ENCODE data around the gene FAM98C. TPM values are rescaled to one million over a fixed set of nuclear protein-coding genes. Genes with fewer than 3 reads are reported as not detected.

FAM98C gene
- total and polyA plus RNA-seq, 4 donors = 10.5 to 52.3 (median 29.2) TPM

DNA sequence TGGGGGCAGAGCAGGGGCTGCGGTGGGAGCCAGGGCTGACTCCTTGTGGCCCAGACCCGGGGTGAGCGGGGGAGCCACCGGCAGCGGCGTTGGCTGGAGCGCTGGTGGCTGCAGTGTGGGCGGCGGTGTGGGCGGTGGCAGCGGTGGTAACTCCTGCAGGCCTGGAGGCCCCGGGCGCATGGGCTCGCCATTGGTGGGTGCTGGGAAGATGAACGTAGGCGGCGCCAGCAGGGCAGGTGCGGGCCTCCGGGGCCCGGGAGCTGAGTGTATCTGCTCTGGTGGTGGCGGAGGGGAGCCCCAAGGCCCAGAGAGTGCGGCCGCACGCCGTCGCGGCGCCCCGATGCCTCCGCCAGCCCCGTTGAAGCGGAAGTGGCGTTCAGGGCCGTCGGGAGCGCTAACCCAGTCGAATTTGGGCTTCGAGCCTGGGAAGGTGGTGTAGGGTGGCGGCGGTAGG lies 17.1 kb upstream of the FAM98C start:
- H3K4me3 ChIP-seq (ENCODE audit: low read depth, low read length) = no peak overlapping the region
- no peak overlapping the region for H3K27ac ChIP-seq (ENCODE audit: low read depth, low read length)
- no peaks in the 10 kb centered on the region for H3K9me3 ChIP-seq (ENCODE audit: control insufficient read depth, insufficient read depth, low read length)
- WGBS (ENCODE audit: insufficient coverage) = 49% methylated on average over 40 of the region's 40 CpGs
- H3K4me1 ChIP-seq (ENCODE audit: control insufficient read depth, insufficient read depth, low read length) = peaks cover 41% of the 10 kb centered on the region
- H3K36me3 ChIP-seq (ENCODE audit: control insufficient read depth, insufficient read depth, low read length) = peaks cover 60% of the 10 kb centered on the region
- peaks cover 25% of the 10 kb centered on the region for H3K27me3 ChIP-seq (ENCODE audit: control insufficient read depth, insufficient read depth, low read length)
- DNase-seq (ENCODE audit: low read depth in 4 of 6, low spot score in 6 of 6) = no peak

DNA sequence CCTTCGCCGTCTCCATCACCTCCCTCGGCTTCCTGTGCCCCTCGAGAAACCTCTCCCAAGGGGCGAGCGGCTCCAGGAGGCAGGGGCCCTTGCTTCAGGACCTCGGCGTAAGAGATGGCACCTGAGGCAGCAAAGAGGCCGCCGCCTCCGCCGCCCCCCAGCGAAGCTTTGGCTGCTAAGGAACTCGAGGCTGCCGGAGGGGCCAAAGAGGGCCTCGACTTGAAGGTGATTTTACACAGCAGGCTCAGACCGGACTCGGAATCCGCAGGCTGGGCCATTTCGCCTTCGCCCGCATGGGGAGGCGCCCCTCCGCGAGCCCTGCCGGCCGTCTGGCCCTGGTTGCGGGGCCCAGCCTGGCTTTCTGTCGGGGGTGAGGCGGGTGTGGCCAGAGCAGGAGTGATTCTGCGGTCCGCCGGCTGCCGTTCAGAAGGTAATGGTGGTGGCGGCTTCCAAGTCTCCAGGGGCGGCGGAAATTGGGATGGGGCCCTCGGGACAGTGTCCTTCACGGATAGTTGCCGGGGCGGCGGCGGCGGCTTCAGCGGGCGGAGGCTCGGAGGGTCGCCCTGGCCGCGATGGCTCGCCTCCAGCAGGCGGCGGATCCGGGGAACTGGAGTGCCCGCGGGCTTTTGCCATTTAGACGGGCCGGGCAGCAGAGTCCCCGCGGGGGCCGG lies 16.5 kb upstream of the FAM98C start:
- H3K36me3 ChIP-seq (ENCODE audit: control insufficient read depth, insufficient read depth, low read length) = peaks cover 54% of the 10 kb centered on the region
- WGBS (ENCODE audit: insufficient coverage) = 30% methylated on average over 61 of the region's 61 CpGs
- DNase-seq (ENCODE audit: low read depth in 4 of 6, low spot score in 6 of 6) = no peak
- no peak overlapping the region for H3K27ac ChIP-seq (ENCODE audit: low read depth, low read length)
- no peaks in the 10 kb centered on the region for H3K9me3 ChIP-seq (ENCODE audit: control insufficient read depth, insufficient read depth, low read length)
- no peak overlapping the region for H3K4me3 ChIP-seq (ENCODE audit: low read depth, low read length)
- peaks cover 25% of the 10 kb centered on the region for H3K27me3 ChIP-seq (ENCODE audit: control insufficient read depth, insufficient read depth, low read length)
- H3K4me1 ChIP-seq (ENCODE audit: control insufficient read depth, insufficient read depth, low read length) = peaks cover 41% of the 10 kb centered on the region

DNA sequence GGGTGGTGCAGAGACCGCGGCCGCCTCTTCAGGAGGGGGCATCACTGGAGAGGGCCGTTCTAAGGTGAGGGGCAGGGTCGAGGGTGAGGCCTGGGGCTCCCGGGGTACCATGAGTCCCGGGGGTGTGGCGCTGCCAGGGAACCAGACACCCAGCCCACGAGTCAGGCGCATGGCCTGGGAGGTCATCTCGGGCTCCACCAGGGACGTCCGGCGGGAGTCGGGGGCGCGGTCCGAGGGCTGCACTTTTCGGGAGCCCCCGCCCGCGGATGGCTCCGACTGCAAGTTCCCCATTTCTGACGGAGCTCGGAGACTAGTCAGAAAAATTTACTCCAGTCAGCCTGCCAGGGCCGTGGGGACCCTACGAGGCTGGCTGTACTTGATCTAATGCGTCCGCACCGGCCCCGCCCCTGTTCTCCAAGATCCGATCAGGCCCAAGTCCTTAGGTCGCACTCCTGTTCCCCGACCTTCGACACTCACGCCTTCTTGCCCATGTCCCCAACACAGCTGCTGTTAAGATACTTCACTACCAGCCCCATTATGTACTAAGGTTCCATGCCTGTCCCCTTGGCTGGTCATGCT lies 15.8 kb upstream of the FAM98C start:
- H3K27ac ChIP-seq (ENCODE audit: low read depth, low read length) = no peak overlapping the region
- peaks cover 25% of the 10 kb centered on the region for H3K27me3 ChIP-seq (ENCODE audit: control insufficient read depth, insufficient read depth, low read length)
- H3K9me3 ChIP-seq (ENCODE audit: control insufficient read depth, insufficient read depth, low read length) = no peaks in the 10 kb centered on the region
- peaks cover 51% of the 10 kb centered on the region for H3K36me3 ChIP-seq (ENCODE audit: control insufficient read depth, insufficient read depth, low read length)
- H3K4me3 ChIP-seq (ENCODE audit: low read depth, low read length) = peak overlapping the region; percentile 31
- WGBS (ENCODE audit: insufficient coverage) = 5% methylated on average over 36 of the region's 36 CpGs
- DNase-seq (ENCODE audit: low read depth in 4 of 6, low spot score in 6 of 6) = peak in 1 of 6 donors; percentile 24
- peaks cover 41% of the 10 kb centered on the region for H3K4me1 ChIP-seq (ENCODE audit: control insufficient read depth, insufficient read depth, low read length)

DNA sequence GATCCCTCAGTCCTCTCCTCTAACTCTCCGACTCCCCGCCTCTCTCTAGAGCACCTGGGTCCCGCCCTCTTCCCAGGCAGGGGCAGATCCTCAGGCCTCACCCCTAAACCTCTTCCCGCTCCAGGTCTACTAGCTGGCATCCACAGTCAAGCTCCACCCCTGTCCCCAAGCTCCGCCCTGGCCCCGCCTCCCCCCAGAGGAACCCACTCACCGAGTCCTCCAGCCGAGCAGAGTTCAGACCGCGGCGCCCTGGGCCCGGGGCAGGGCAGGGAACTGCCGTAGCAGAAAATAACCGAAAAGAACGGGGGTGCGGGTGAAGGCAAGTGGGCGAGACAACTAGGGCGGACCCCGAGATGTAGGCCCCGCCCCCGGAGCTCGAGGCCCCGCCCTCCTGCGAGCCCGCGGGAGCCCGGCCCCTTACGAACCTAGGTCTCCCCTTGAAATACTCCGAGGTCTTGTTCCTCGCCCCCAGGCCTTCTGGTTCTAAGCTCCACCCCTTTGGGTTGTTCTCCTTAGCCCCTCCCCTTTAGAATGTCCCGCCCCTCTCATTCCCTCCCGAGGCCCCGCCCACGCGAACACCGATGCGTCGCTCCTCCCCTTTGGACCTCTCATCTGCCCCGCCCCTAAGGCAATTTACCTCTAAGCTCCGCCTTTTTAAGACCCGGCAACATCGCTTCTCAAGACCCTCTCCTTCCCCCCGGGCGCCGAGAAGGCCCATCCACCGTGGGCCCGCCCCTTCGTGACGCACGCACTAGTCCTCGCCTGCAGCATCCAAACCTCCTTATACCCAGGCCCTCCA lies 15.1 kb upstream of the FAM98C start, which contains the start of gene GGN:
GGN (minus strand) TSS at position 485 of the 799 bp plus-strand sequence. CDS start 773 bp downstream, outside the sequence.
- peak within 1 kb of the TSS; percentile 50 for H3K4me3 ChIP-seq (ENCODE audit: low read depth, low read length)
- peaks cover 48% of the 10 kb centered on the region for H3K36me3 ChIP-seq (ENCODE audit: control insufficient read depth, insufficient read depth, low read length)
- peak within 1 kb of the TSS; percentile 57 for H3K27ac ChIP-seq (ENCODE audit: low read depth, low read length)
- DNase-seq (ENCODE audit: low read depth in 4 of 6, low spot score in 6 of 6) = peak; percentile 19 to 98 (median 83)
- H3K4me1 ChIP-seq (ENCODE audit: control insufficient read depth, insufficient read depth, low read length) = peaks cover 41% of the 10 kb centered on the region
- no peaks in the 10 kb centered on the region for H3K9me3 ChIP-seq (ENCODE audit: control insufficient read depth, insufficient read depth, low read length)
- under 1% methylated on average over 46 of the region's 51 CpGs for WGBS (ENCODE audit: insufficient coverage)
- H3K27me3 ChIP-seq (ENCODE audit: control insufficient read depth, insufficient read depth, low read length) = peaks cover 25% of the 10 kb centered on the region

DNA sequence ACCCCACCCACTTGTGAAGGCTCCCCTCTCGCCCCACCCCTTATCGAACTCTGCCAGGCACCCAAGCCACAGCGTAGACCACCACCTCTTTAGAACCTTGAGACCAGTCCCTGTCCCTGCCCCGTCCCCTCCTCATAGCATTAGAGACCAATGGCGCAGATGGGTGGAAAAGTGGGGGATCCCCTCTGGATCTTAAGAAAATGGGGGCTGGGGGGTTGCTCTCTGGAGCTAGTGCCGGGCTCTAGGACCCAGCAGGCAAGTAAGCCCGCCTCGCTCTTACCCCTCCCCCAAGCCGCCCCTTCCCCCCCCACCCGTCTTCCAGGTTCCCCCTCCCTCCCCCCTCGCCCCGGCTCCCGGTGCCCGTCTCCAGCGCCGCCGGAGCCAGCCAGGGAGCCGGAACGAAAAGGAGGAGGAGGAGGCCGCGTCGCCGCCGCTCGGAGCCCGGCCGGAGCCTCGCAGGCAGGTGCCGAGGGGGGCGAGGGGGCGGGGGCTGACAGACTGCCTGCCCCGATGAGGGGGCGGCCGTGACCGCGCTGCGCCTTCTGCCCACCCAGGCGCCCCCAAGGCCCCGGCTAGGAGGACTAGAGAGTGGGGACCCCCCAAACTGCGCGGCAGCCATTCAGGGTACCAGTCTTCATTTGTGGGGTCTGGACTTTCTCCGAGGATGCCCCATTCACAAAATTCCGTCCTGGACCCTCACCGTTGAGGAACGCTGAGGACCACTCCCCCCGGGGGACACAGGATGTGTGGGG lies 14.4 kb upstream of the FAM98C start, which contains the start of gene SPRED3:
SPRED3 (plus strand) TSS at position 349 of the 752 bp plus-strand sequence. CDS start 1,606 bp downstream, outside the sequence.
- peak; percentile 65 to 95 (median 82) for DNase-seq (ENCODE audit: low read depth in 4 of 6, low spot score in 6 of 6)
- no peaks in the 10 kb centered on the region for H3K9me3 ChIP-seq (ENCODE audit: control insufficient read depth, insufficient read depth, low read length)
- H3K4me1 ChIP-seq (ENCODE audit: control insufficient read depth, insufficient read depth, low read length) = peaks cover 41% of the 10 kb centered on the region
- H3K4me3 ChIP-seq (ENCODE audit: low read depth, low read length) = peak within 1 kb of the TSS; percentile 50
- peaks cover 43% of the 10 kb centered on the region for H3K36me3 ChIP-seq (ENCODE audit: control insufficient read depth, insufficient read depth, low read length)
- under 1% methylated on average over 37 of the region's 46 CpGs for WGBS (ENCODE audit: insufficient coverage)
- peak within 1 kb of the TSS; percentile 57 for H3K27ac ChIP-seq (ENCODE audit: low read depth, low read length)
- peaks cover 29% of the 10 kb centered on the region for H3K27me3 ChIP-seq (ENCODE audit: control insufficient read depth, insufficient read depth, low read length)

DNA sequence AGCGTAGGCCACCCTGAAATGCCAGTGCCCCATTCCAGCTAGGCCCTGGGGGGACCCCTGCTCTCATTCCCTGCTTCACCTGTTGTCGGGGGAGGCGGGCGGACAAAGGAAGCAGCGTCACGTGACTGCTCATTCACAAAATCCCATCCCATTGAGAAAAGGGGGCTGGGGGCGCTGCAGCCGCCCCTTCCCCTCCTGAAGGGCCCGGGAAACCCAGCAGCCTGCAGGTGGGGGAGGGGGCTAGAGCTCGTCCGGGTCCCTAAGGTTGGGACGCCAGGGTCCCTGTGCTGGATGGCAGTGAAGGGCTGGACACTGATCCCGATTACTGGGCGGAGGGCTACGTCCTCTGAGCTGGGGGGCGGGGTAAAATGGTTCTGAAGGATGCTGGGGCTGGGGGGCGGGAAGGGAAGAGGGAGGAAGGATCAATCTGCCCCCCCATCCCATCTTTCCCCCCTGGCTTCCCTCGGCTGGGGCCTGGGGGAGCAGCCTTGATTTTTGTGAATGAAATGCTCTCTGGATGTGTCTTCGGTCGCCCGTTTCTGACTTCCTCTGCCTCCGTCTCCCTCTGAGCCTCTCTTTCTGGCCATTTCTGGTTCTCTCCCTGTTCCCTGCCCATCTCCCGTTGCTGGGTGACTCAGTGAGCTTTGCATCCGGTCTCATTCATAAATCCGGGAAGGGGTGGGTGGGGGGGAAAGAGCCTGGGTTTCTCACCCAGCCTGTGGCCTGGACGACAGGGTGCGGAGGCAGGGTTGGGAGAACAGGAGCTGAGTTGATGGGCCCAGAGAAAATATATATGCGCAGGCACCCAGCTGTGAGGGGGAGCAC lies 13.6 kb upstream of the FAM98C start:
- peak in 5 of 6 donors; percentile 17 to 92 (median 42) for DNase-seq (ENCODE audit: low read depth in 4 of 6, low spot score in 6 of 6)
- Histone ChIP-seq H3K27me3 (ENCODE audit: control insufficient read depth, insufficient read depth, low read length) (peaks cover 35% of the 10 kb centered on the region), H3K9me3 (ENCODE audit: control insufficient read depth, insufficient read depth, low read length) (no peaks in the 10 kb centered on the region), H3K4me1 (ENCODE audit: control insufficient read depth, insufficient read depth, low read length) (peaks cover 41% of the 10 kb centered on the region), H3K27ac (ENCODE audit: low read depth, low read length) (no peak overlapping the region), H3K36me3 (ENCODE audit: control insufficient read depth, insufficient read depth, low read length) (peaks cover 37% of the 10 kb centered on the region), H3K4me3 (ENCODE audit: low read depth, low read length) (peak overlapping the region; percentile 50)
- WGBS (ENCODE audit: insufficient coverage) = 4% methylated on average over 11 of the region's 28 CpGs

DNA sequence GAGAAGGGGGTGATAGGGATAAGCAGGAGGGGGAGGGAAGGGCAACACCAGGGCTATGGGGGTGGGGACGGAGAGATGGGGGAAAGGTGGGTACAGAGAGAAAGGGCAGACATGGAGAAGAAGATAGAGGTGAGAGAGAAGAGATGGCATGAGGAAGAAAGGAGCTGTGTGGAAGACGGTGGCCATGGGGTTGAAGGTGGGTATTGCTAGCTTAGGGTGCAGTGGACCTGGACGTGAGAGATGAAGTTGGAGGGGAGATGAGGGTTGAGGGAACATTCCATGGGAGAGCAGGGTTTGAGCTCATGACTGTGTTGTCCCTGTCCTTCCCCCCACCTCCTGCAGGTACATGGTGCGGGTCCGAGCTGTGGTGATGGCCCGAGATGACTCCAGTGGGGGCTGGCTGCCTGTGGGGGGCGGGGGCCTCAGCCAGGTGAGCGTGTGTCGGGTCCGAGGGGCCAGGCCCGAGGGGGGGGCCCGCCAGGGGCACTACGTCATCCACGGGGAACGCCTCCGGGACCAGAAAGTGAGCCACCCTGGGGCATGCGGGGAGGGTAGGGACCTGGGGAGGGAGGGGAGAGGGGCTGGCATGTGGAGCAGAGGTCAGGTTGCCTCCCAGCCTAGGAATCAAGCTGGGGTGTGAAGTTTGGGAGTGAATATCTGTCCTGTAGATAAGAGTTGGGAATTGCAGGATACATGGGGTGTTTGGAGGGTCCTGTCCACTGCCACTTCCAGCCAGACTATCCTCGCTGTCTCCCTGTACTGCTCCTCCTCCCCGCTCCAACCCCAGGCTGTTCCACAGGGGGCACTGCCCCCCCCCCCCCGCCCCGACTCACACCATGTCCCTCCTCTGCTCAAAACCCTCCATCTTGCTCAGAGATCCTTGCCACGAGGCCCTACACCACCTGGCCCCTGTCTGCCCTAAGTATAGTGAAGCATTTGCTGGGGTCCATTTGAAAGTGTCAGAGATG lies 12.7 kb upstream of the FAM98C start:
- no peak for DNase-seq (ENCODE audit: low read depth in 4 of 6, low spot score in 6 of 6)
- Histone ChIP-seq H3K9me3 (ENCODE audit: control insufficient read depth, insufficient read depth, low read length) (no peaks in the 10 kb centered on the region), H3K27me3 (ENCODE audit: control insufficient read depth, insufficient read depth, low read length) (peaks cover 37% of the 10 kb centered on the region), H3K4me1 (ENCODE audit: control insufficient read depth, insufficient read depth, low read length) (peaks cover 46% of the 10 kb centered on the region), H3K36me3 (ENCODE audit: control insufficient read depth, insufficient read depth, low read length) (peaks cover 34% of the 10 kb centered on the region), H3K4me3 (ENCODE audit: low read depth, low read length) (no peak overlapping the region), H3K27ac (ENCODE audit: low read depth, low read length) (no peak overlapping the region)
- WGBS (ENCODE audit: insufficient coverage) = 32% methylated on average over 17 of the region's 22 CpGs

DNA sequence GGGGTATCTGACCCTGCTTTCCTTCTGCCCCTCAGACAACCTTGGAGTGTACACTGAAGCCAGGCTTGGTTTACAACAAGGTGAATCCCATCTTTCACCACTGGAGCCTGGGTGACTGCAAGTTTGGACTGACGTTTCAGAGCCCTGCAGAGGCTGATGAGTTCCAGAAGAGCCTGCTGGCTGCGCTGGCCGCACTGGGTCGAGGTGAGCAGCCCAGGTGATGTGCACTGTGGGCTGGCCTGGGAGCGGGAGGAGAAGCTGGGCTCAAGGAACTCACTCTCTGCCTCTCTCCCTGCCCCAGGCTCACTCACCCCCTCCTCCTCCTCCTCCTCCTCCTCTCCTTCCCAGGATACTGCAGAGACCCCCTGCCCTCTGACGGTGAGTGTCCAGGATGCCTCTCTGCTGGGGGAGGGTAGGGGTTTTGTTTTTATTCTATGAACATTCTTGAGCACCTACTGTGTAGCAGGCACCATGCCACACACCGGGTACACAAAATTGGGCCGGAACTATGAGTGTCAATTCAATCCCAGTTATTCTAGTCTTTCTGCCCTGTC lies 10.9 kb upstream of the FAM98C start:
- Histone ChIP-seq H3K9me3 (ENCODE audit: control insufficient read depth, insufficient read depth, low read length) (no peaks in the 10 kb centered on the region), H3K27me3 (ENCODE audit: control insufficient read depth, insufficient read depth, low read length) (peaks cover 30% of the 10 kb centered on the region), H3K36me3 (ENCODE audit: control insufficient read depth, insufficient read depth, low read length) (peaks cover 25% of the 10 kb centered on the region), H3K4me1 (ENCODE audit: control insufficient read depth, insufficient read depth, low read length) (peaks cover 35% of the 10 kb centered on the region), H3K4me3 (ENCODE audit: low read depth, low read length) (no peak overlapping the region), H3K27ac (ENCODE audit: low read depth, low read length) (no peak overlapping the region)
- 62% methylated on average over 4 of the region's 8 CpGs for WGBS (ENCODE audit: insufficient coverage)
- DNase-seq (ENCODE audit: low read depth in 4 of 6, low spot score in 6 of 6) = no peak

Data from spinal cord (tissue), 10 donors.